ENCODE data around the gene TMEM178A. TPM values are rescaled to one million over a fixed set of nuclear protein-coding genes. Genes with fewer than 3 reads are reported as not detected.

The TMEM178A gene
- polyA plus RNA-seq, 2 of the 4 experiments (the other 2 are of a cell fraction) = 0.13 to 0.87 TPM

GRCh38 chr2:39668576-39669080, 2.9 kb downstream of the TMEM178A start:
- Histone ChIP-seq H3K27ac (no peak overlapping the region), H3K4me3 (no peak overlapping the region), H3K9me3 (0 out of 3 replicates have a peak, but pooled peaks cover 2% of the 10 kb centered on the region), H3K4me1 (peaks cover 4% of the 10 kb centered on the region; the same call in 2 of the 3 replicates), H3K4me2 (no peak overlapping the region)
- CTCF ChIA-PET = no interaction called here
- ATAC-seq (no peak), FAIRE-seq (no peak), DNase-seq (ENCODE audit: low read depth in 1 of 2, low spot score in 1 of 2) (no peak)
- POLR2A ChIA-PET = no interaction called here
- TF ChIP-seq HOXB5 (CRISPR knock-in tag; IDR thresholded peaks at IDR 0.05) (no peak), ZC3H11A (IDR thresholded peaks at IDR 0.05) (no peak), EHF (CRISPR knock-in tag; IDR thresholded peaks at IDR 0.05) (no peak), RFX5 (IDR thresholded peaks at IDR 0.05) (no peak), BCL3 (IDR thresholded peaks at IDR 0.05) (no peak), RAD21 (conservative IDR thresholded peaks at IDR 0.05 in 1 of 2, IDR thresholded peaks at IDR 0.05 in 1 of 2) (no peak), MAFK (IDR thresholded peaks at IDR 0.05; ENCODE audit: partially characterized antibody) (no peak), FOSL2 (IDR thresholded peaks at IDR 0.05) (no peak), FOSL2 (CRISPR knock-in tag; IDR thresholded peaks at IDR 0.05) (no peak), ZSCAN20 (CRISPR knock-in tag; IDR thresholded peaks at IDR 0.05) (no peak), CHD2 (IDR thresholded peaks at IDR 0.05; ENCODE audit: low read length, partially characterized antibody) (no peak), EP300 (IDR thresholded peaks at IDR 0.05) (no peak), PBX3 (IDR thresholded peaks at IDR 0.05) (no peak), POLR2AphosphoS2 (conservative IDR thresholded peaks at IDR 0.05; ENCODE audit: low read length) (no peak), HMGXB4 (CRISPR knock-in tag; IDR thresholded peaks at IDR 0.05; ENCODE audit: borderline replicate concordance) (no peak), HOXA7 (CRISPR knock-in tag; IDR thresholded peaks at IDR 0.05) (no peak), TFCP2L1 (CRISPR knock-in tag; IDR thresholded peaks at IDR 0.05) (no peak), EHMT2 (IDR thresholded peaks at IDR 0.05; ENCODE audit: low read depth) (no peak), ZFP36 (IDR thresholded peaks at IDR 0.05; ENCODE audit: borderline replicate concordance, partially characterized antibody) (no peak), CTCF (IDR thresholded peaks at IDR 0.05) (no peak)
- WGBS (ENCODE audit: missing lambda C conversion rate) = 93% methylated on average over 1 of the region's 1 CpG

GRCh38 chr2:39671604-39672003, 5.9 kb downstream of the TMEM178A start:
- ChIA-PET CTCF (interaction anchor here (1.2 to 1.3 kb wide), 3 partner anchors 57 to 158 kb away, joined by 3 read pairs; no protein-coding TSS in a partner anchor), POLR2A (no interaction called here)
- Histone ChIP-seq H3K4me3 (no peak overlapping the region), H3K4me1 (peaks cover 2% of the 10 kb centered on the region; the same call in 2 of the 3 replicates), H3K27ac (no peak overlapping the region), H3K9me3 (0 out of 3 replicates have a peak, but pooled peaks cover 2% of the 10 kb centered on the region), H3K4me2 (no peak overlapping the region)
- ATAC-seq (no peak; a peak in 1 of 6 replicates), FAIRE-seq (no peak), DNase-seq (ENCODE audit: low read depth in 1 of 2, low spot score in 1 of 2) (no peak)
- 38% methylated on average over 4 of the region's 4 CpGs for WGBS (ENCODE audit: missing lambda C conversion rate)
- no peak for TF ChIP-seq JUN (IDR thresholded peaks at IDR 0.05)
- TF ChIP-seq RARB (CRISPR knock-in tag; IDR thresholded peaks at IDR 0.05) = no peak
- TF ChIP-seq RNF2 (IDR thresholded peaks at IDR 0.05; ENCODE audit: borderline replicate concordance, low read depth) = no peak
- no peak for TF ChIP-seq PHF8 (IDR thresholded peaks at IDR 0.05; ENCODE audit: borderline replicate concordance, low read depth)
- TF ChIP-seq SREBF2 (IDR thresholded peaks at IDR 0.05) = no peak
- no peak for TF ChIP-seq BCL3 (IDR thresholded peaks at IDR 0.05)
- no peak for TF ChIP-seq E2F6 (IDR thresholded peaks at IDR 0.05; ENCODE audit: borderline replicate concordance, low read depth)
- no peak for TF ChIP-seq HEYL (CRISPR knock-in tag; IDR thresholded peaks at IDR 0.05)
- no peak for TF ChIP-seq BHLHE40 (IDR thresholded peaks at IDR 0.05; ENCODE audit: low read depth, low read length)
- no peak for TF ChIP-seq ZC3H11A (IDR thresholded peaks at IDR 0.05)
- no peak for TF ChIP-seq EHMT2 (IDR thresholded peaks at IDR 0.05; ENCODE audit: low read depth)
- no peak for TF ChIP-seq EHF (CRISPR knock-in tag; IDR thresholded peaks at IDR 0.05)
- TF ChIP-seq EP300 (IDR thresholded peaks at IDR 0.05) = no peak
- no peak for TF ChIP-seq MAFK (IDR thresholded peaks at IDR 0.05; ENCODE audit: partially characterized antibody)
- no peak for TF ChIP-seq RCOR1 (IDR thresholded peaks at IDR 0.05; ENCODE audit: low read depth, low read length)
- TF ChIP-seq MYC (IDR thresholded peaks at IDR 0.05; ENCODE audit: borderline replicate concordance, low read length) = no peak
